Erythroblast (primary cell): ENCODE measurements around the gene TAP2.

Experiments
- GATA1 ChIP-seq: IDR thresholded peaks from 2 replicates; pipeline ENCODE4 v1.6.1; 2011; ENCODE audit warnings: low read depth, mild to moderate bottlenecking, control low read depth, low read length, moderate library complexity
- POLR2A ChIP-seq: IDR thresholded peaks from 2 replicates; pipeline ENCODE4 v1.6.1; 2011; ENCODE audit warnings: mild to moderate bottlenecking, low read length

GRCh38 chr6:32792901-32793435, 45.6 kb downstream of the TAP2 start:
- TF ChIP-seq POLR2A (no peak), GATA1 (no peak)
